HG02885 (cell line): Measurements from ENCODE around the gene RPTOR.
"Not testable (repeated sequence)": the region's sequence is repeated elsewhere in the genome, so short reads cannot be mapped to it uniquely, and the experiment has no call there.

Experiments used
- ATAC-seq: cut with Tn5 transposase; IDR thresholded peaks from one replicate; pipeline ENCODE4 v1.9.1; 2021; ENCODE audit warnings: mild to moderate bottlenecking; ENCODE audit not compliant: unreplicated experiment, poor library complexity

Gene RPTOR

DNA sequence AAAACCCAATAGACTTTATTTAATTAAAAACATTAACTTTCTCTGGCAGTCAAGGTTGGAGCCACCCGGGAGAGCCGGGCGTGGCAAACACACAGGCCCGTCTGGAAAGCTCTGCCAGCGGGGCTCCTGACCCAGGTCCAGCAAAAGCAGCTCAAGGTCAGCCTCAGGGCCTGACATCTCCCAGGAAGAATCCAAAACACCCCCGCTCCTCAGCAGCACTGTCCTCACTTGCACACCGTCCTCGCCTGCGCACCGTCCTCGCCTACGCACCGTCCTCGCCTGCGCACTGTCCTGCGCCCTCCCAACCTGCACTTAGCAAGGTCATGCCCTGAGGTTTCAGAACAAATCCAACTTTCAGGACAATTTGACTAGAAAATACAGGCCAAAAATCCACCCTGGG, 31.4 kb upstream of the RPTOR start:
- ATAC-seq = no peak

GRCh38 chr17:80513892-80514291, 30.7 kb upstream of the RPTOR start:
- ATAC-seq = no peak

- no peak for ATAC-seq
Measured at GRCh38 chr17:80516171-80516932, 28.3 kb upstream of the RPTOR start.

DNA sequence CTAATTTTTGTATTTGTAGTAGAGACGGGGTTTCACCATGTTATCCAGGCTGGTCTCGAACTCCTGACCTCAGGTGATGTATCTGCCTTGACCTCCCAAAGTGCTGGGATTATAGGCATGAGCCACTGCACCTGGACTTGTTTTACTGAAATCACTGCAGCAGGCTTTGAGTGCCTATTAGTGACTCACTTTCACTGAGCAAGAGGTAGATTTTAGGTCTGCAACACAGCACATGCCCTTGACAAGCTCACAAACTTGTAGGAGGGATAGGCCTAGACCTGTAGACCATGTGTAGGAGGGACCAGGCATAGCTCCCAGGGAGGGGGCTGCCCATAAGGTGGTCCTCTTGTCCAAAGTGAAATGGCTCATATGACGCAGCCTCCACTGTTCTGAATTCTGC, 27.0 kb upstream of the RPTOR start:
- no peak for ATAC-seq

GRCh38 chr17:80518392-80518791, 26.2 kb upstream of the RPTOR start:
- ATAC-seq = no peak

- ATAC-seq = no peak
Measured at GRCh38 chr17:80519091-80519781, 25.4 kb upstream of the RPTOR start.

GRCh38 chr17:80520810-80521455, 23.7 kb upstream of the RPTOR start:
- no peak for ATAC-seq

- ATAC-seq = no peak
Measured at GRCh38 chr17:80523054-80523744, 21.4 kb upstream of the RPTOR start.

DNA sequence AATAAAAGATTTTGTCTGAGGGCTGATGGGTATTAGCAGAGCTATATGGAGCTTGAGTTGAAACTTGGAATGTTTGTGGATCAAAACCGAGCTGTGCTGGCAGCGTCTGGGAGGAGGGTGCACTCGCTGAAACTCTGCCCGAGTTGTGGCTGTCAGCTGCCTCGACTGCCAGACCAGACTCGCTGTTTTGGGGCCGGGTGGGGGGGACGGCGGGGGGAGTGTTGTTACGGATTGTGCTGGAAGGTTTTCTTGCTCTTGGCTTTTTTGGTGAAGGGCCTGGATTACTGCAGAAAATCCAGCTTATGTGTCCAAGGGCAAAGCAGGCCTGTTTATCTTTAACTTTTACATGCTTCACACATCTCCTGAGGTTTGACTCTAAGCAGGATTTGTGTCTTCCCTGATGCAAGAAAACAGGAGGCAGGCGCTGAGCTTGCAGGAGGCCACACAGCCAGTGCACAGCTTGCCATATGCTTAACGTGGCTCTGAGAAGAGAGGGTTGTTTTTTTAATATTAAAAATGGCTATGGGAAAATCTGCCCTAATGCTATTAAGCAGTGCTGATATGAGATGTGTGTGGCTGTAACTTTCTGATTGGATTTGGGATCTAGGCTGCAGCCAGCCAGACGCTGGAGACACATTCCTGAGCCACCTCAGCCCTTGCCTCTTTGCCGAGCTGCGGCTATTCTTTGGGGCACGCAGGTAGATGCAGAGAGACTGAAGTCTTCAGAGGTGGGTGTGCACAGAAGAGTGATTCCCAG, 20.5 kb upstream of the RPTOR start:
- ATAC-seq = no peak

- no peak for ATAC-seq
Measured at GRCh38 chr17:80526116-80526910, 18.3 kb upstream of the RPTOR start.

GRCh38 chr17:80527016-80527645, 17.5 kb upstream of the RPTOR start:
- no peak for ATAC-seq

- ATAC-seq = no peak
Measured at GRCh38 chr17:80528536-80528935, 16.1 kb upstream of the RPTOR start.

DNA sequence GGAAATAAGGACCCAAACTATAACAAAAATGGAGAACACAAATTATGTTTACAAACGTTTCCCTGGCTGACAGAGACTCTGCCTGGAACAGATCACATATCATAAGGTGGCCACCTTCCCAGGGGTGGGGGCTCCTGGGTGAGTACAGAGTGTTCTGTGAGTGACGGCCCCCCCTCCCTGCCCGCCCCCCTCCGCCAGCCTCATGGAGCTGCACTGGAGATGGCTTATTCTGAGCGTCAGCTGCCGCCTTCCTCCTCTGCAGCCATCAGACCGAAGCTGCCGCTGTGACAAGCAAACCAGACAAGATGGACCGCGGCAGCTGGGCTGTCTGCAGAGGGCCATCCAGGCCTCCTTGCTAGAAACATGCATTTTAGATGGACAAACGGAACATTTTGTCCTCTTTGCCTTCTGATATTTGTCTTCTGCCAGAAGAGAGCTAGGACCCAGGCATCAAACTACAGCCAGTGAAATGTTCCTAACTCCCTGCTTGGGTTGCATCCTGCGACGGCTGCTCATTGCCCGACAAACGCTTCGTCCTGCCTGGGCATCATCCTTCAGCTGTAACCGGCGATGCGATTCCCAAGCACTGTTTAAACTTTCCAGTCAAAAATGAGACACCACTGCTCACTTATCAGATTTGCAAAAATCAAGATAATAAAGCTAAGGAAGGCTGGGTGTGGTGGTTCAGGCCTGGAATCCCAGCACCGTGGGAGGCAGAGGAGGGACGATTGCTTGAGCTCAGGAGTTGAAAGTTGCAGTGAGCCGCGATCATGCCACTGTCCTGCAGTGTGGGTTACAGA, 15.3 kb upstream of the RPTOR start:
- ATAC-seq = no peak

DNA sequence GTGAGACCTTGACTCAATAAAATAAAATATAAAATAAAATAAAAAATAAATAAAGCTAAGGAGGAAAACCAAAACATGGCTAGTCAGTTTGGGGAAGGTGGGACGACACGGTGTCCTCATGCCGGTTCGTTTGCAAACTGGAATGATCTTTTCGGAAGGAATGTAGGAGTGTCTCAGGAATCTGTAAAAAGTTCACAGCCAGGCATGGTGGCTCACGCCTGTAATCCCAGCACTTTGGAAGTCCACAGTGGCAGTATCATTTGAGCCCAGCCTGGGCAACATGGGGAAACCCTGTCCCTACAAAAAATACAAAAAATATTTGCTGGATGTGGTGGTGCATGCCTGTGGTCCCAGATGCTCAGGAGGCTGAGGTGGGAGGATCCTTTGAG, 14.7 kb upstream of the RPTOR start:
- no peak for ATAC-seq

GRCh38 chr17:80531400-80531799, 13.2 kb upstream of the RPTOR start:
- no peak for ATAC-seq

- ATAC-seq = not testable (repeated sequence)
Measured at GRCh38 chr17:80537386-80537785, 7.3 kb upstream of the RPTOR start.

GRCh38 chr17:80538484-80538883, 6.2 kb upstream of the RPTOR start:
- ATAC-seq = no peak

GRCh38 chr17:80539022-80539641, 5.5 kb upstream of the RPTOR start:
- no peak for ATAC-seq
